Erythroblast (primary cell): ENCODE measurements around the gene RPL35A.

Experiments used
- DNase-seq, 2 experiments: peaks; one replicate each; lab custom pipeline; 2025; lab: John Stamatoyannopoulos, UW
- GATA1 ChIP-seq: IDR thresholded peaks from 2 replicates; pipeline ENCODE4 v1.6.1; 2011; ENCODE audit warnings: low read depth, mild to moderate bottlenecking, control low read depth, low read length, moderate library complexity
- POLR2A ChIP-seq: IDR thresholded peaks from 2 replicates; pipeline ENCODE4 v1.6.1; 2011; ENCODE audit warnings: mild to moderate bottlenecking, low read length

Gene RPL35A

DNA sequence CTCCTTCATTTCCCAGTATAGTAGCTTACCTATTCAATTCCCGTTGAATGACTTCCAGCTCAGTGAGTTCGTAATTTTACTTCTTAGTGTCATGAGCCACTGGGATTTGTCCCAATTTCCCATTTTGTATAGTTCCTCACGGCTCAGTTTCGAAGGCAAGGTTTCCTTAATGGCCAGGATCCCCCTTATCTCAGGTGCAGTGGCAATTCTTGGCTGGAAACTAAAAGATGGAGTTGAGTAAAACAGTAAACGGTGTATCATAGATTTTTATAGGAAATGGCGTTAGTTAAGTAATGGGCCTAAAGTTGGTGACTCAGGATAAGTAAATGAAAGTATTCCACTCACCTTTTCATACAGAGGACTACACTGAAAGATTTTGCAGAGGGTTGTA is 9.5 kb downstream of the RPL35A start:
- no peak for DNase-seq

DNA sequence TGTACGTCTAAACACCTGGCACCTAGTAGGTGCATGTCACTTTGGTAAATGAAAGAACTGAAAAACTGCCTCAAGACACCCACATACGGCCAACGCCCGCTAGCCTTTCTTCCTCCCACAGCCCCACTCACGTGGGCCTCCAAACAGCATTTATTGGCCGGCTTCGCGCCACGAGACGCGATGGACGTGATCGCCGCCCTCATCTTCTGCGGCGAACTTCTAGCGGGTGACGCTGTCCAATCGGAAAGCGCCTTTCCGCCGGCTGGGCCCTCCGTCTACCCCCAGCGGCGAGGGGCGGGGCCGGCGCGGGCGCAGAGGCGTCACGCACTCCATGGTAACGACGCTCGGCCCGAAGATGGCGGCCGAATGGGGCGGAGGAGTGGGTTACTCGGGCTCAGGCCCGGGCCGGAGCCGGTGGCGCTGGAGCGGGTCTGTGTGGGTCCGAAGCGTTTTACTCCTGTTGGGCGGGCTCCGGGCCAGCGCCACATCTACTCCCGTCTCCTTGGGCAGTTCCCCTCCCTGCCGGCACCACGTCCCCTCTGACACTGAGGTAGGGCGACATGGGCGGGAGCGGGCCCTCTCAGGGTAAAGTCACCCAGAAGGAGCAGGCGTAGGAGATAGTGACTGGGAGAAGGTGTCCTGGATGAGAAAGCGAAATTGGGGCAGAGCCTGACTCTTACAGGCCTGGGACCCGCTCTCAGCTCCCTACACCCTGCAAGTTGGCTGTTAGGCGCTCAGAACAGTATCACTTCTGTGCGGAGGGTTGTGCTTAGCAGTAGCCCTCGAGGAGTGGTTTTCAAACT is 10.1 kb downstream of the RPL35A start, which contains the start of gene LMLN:
LMLN (plus strand) TSS at position 327 of the 803 bp plus-strand sequence; CDS start at position 356, 29 bp downstream.
- DNase-seq, result peak; percentile 98
- TF ChIP-seq GATA1, result no peak
- TF ChIP-seq POLR2A, result peak; percentile 86

More for the DNA sequence above, 9.5 kb downstream of the RPL35A start:
- TF ChIP-seq POLR2A, result no peak
- no peak for TF ChIP-seq GATA1

DNA sequence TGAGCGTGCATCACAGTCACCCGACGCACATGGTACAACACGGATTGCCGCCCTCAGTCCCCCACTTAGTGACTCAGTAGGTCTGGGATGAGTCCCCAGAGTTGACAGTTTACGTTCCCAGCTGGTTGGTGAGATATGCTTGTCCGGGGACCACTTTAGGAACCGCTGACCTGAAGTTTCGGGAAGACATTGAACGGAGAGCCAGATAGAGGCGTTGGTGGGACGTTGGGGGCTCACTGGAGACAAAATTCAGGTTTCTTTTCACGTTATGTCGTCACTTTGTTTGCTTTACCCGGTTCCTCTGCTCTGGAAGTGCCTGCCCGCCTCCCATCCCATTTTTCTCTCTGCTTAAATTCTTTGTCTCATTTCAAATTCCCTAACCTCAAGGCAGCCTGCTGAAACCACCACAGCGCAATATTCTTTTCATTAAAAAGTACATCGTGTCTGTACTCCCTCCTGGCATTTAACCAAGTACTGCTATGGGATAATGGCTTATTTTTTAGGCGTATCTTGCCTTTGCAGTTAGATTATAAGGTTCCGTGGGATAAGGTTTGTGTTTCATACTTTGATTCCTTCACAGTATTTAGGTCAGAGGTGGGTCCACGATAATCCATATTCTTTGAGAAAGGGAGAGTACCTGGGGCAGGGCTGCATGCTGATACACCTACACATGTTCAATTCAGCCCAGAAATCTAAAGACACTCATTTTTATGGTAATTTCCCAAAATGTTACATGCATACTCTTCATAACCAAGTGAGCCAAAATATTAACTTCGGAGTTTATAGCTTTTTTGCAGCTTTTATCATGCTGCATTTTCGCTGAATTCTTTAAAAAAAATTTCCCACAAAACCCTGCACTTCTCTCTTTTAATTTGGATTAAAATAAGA is 10.9 kb downstream of the RPL35A start:
- TF ChIP-seq GATA1 (no peak), POLR2A (no peak)
- DNase-seq, result peak in 1 of 2 experiments; percentile 52

DNA sequence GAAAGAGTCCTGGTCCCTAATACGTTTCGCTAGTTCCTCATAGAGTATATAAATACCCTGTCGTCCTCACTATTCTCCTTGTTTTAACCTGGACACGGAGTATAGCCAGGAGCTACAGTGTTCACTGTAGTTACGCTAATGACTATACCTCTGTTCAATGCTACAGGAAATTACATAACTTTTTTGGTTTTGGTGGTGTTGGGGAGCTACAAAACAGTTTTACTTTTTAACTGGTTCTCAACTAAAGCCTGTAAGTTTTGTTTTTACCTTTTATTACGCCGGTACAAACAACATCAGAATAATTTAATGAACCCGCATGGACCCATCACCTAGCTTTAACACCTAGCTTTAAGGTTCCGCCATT is 11.6 kb downstream of the RPL35A start:
- no peak for DNase-seq
- TF ChIP-seq POLR2A, result no peak
- TF ChIP-seq GATA1, result no peak

DNA sequence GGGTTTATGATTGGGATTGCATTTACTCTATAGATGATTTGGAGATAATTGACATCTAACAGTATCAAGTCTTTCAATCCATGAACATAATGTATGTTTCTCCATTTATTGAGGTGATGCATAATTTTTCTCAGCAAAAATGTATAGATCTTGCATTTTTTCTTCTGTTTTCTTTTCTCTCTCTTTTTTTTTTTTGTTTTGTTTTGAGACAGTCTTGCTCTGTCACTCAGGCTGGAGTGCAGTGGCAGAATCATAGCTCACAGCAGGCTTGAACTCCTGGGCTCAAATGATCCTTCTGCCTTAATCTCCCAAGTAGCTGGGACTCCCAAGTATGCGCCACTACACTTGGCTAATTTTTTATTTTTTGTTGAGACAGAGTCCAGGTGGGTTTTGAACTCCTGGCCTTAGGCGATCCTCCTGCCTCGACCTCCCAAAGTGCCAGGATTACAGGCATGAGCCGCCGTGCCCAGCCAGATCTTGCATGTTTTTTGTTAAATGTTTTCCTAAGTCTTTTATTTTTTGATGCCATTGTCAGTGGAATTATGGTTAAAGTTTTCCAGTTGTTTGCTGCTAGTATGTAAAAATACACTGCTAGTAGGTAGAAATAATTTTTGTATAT is 13.1 kb downstream of the RPL35A start:
- no peak for DNase-seq
- TF ChIP-seq GATA1 (no peak), POLR2A (no peak)

DNA sequence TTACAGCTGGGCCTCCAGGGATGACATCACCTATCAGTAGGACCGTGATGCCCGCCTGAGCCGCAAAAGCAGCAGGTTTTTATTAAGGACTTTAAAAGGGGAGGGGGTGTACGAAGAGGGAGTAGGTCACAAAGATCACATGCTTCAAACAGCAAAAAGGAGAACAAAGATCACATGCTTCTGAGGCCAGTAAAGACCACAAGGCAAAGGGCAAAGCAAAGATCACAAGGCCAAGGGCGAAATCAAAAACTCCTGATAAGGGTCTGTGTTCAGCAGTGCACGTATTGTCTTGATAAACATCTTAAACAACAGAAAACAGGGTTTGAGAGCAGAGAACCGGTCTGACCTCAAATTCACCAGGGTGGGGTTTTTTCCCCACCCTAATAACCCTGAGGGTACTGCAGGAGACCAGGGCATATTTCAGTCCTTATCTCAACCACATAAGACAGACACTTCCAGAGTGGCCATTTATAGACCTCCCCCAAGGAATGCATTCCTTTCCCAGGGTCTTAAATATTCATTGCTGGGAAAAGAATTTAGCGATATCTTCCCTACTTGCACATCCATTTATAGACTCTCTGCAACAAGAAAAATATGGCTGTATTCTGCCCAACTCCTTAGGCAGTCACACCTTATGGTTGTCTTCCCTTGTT is 17.5 kb downstream of the RPL35A start:
- DNase-seq, result peak; percentile 21 to 41

DNA sequence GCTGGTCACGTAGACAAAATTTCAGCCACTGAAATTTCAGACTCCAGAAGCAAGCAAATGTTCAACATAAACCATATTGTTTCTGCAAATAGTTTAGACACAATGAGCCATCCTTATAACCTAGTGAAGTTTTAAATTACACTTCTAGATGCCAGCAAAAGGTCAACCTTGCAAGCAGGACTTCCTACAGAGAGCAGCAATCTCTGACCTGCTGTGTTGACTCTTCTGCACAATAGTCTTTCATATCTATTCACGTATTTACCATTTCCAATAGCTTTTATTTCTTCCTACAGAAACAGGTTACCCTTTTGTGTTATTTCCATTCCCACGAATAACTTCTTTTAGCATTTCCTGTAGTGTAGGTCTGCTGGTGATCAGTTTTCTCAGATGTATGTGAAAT is 20.6 kb downstream of the RPL35A start:
- TF ChIP-seq POLR2A (no peak), GATA1 (no peak)
- no peak for DNase-seq

DNA sequence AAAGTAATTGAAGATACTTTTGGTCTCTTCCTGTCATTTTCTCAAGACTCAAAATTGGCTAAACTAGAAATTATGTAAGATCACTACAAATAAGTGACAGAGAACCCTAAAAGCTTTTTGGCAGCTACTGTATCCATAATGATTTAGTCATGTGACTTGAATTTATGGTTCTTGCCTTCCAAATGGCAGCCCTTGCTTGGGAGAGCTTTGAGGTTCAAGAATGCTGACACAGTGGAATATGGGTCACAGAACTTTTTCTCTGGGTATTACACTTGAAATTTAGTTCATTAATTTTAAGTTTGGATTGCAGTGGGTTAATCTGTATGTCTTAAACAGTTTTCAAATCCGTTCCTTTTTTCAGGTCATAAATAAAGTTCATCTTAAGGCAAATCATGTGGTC is 24.0 kb downstream of the RPL35A start:
- TF ChIP-seq POLR2A (no peak), GATA1 (no peak)
- no peak for DNase-seq

DNA sequence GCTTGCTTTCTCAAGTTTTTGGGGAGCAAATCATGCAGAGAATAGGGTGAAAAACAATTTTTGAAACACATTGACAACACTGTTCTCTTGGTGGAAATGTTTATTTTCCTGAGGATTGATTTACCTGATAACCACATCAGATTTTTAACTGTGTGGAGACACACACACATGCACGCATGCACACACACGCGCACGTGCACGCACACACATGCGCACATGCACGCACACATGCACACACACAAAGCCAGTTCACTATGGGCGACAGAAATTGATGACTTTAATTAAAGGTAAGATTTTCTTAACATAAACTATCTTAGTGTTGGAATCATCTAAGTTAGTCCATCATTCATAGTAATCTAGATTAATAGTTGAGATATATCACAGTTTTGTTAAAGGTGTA is 25.3 kb downstream of the RPL35A start:
- TF ChIP-seq GATA1, result no peak
- TF ChIP-seq POLR2A, result no peak
- DNase-seq, result no peak

DNA sequence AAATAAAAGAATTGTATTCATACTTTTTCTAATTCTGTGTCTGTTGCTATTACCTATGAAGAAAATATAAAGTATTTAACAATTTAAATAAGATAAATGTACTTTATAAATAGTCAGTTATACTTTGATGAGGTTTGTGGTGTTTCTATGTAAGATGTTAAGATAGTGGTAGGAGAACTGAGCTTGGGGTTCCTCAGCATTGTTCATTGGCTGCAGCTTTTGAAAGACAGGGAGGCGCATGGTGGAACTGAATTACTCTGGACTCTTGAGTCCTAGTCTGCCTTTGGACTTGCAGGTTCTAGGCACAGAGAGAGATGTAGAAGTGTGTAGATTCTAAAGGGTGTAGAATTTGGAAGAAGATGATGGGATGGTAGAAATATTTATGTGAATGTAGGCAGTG is 33.1 kb downstream of the RPL35A start:
- DNase-seq, result no peak
- TF ChIP-seq POLR2A (no peak), GATA1 (no peak)

DNA sequence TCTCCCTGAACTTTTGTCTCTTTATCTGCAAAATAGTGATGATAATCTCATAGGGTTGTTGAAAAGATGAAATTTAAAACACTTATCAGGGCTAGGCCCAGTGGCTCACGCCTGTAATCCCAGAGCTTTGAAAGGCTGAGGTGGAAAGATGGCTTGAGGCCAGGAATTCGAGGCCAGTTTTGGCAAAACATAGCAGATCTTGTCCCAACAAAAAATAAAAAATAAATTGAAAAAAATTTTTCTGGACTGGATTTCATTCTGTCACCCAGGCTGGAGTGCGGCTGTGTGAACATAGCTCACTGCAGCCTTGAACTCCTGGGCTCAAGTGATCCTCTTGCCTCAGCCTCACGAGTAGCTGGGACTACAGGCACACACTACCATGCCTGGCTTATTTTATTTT is 39.7 kb downstream of the RPL35A start:
- DNase-seq, result no peak
- no peak for TF ChIP-seq GATA1
- no peak for TF ChIP-seq POLR2A

DNA sequence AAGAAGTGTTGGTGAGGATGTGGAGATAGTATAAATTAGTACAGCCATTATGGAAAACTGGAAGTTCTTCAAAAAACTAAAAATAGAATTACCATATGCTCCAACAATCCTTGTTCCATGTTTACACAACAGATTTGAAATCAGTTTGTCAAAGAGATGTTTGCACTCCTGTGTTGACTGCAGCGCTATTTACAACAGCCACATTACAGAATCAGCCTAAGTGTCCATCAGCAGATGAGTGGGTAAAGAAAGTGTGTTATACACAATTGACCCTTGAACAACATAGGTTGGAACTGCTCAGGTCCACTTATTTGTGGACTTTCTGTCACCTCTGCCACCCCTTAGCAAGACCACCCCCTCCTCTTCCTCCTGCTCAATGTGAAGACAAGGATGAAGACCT is 44.7 kb downstream of the RPL35A start:
- TF ChIP-seq POLR2A (no peak), GATA1 (no peak)

DNA sequence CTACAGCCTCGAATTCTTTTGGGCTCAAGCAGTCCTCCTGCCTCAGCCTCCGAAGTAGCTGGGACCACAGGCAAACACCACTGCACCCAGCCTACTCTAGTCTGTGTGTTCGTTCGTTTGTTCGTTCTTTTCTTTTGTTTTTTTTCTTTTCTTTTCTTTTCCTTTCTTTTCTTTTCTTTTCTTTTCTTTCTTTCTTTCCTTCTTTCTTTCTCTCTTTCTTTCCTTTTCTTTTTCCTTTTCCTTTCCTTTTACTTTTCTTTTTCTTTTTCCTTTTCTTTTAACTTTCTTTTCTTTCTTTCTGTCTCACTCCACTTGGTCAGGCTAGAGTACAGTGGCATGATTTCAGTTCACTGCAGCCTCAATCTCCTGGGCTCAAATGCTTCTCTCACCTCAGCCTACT is 46.9 kb downstream of the RPL35A start:
- TF ChIP-seq POLR2A (no peak), GATA1 (no peak)
- no peak for DNase-seq

More for the DNA sequence above, 44.7 kb downstream of the RPL35A start:
- DNase-seq, result no peak

DNA sequence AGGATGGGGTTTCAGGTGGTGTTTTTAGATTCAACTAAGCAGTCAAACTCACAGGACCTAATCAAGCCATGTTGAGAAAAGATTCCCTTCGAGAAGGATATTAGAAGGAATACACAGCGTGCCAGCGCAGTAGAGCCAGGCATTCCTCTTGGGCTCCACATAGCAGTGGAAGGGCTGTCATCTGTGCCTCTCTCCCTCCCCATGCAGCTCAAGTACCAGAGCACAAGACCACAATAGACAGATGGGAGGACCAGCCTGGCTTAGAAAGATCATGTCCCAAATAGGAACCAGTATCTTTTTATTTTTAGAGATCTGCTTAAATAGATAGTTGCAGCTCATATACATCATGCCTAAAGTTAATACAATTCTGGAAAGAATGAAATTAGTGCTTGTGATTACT is 47.9 kb downstream of the RPL35A start:
- DNase-seq, result no peak
- TF ChIP-seq POLR2A, result no peak
- no peak for TF ChIP-seq GATA1
